HG02763 (cell line): ENCODE measurements around the gene FERMT2.

Experiments
- ATAC-seq: cut with Tn5 transposase; IDR thresholded peaks from one replicate; pipeline ENCODE4 v1.9.1; 2021; ENCODE audit warnings: mild to moderate bottlenecking, moderate library complexity; ENCODE audit not compliant: unreplicated experiment

FERMT2 gene, protein sequence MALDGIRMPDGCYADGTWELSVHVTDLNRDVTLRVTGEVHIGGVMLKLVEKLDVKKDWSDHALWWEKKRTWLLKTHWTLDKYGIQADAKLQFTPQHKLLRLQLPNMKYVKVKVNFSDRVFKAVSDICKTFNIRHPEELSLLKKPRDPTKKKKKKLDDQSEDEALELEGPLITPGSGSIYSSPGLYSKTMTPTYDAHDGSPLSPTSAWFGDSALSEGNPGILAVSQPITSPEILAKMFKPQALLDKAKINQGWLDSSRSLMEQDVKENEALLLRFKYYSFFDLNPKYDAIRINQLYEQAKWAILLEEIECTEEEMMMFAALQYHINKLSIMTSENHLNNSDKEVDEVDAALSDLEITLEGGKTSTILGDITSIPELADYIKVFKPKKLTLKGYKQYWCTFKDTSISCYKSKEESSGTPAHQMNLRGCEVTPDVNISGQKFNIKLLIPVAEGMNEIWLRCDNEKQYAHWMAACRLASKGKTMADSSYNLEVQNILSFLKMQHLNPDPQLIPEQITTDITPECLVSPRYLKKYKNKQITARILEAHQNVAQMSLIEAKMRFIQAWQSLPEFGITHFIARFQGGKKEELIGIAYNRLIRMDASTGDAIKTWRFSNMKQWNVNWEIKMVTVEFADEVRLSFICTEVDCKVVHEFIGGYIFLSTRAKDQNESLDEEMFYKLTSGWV

GRCh38 chr14:52950898-52951680 lies at the start of gene FERMT2:
TSS of gene FERMT2 (minus strand) at chr14:52951050. CDS start at chr14:52950568, 482 bp downstream.
- peak; percentile 54 for ATAC-seq

DNA sequence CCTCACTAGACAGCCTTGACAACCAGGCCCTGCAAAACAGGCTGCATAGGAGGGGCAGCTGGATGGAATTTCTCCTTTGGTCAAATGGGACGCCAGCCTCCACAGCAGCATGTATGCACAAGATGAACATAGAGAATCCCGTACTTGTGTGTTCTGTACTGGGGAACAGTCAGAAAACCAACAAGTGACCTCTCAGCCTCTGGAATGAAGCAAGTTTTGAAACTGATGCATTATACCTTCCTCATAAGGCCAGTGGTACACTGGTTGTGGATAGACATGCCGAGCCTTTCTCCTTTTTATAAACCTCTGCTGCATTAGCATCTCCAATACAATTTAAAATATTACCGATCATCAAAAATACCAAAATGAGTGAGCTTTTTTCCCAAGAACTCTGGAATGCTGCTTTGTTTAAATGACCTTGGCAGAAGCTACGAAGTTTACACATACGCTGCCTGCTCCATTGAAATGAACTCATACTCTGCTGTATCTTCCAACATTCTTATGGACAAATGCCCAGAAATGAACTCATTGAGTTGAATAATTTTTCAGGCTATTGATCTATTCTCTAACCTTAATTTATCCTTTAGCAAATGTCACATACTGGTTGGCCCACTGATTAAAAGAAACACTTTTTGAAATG lies 47.6 kb upstream of the FERMT2 start:
- no peak for ATAC-seq

- no peak for ATAC-seq
Observed at GRCh38 chr14:52996493-52996892, 45.6 kb upstream of the FERMT2 start.

DNA sequence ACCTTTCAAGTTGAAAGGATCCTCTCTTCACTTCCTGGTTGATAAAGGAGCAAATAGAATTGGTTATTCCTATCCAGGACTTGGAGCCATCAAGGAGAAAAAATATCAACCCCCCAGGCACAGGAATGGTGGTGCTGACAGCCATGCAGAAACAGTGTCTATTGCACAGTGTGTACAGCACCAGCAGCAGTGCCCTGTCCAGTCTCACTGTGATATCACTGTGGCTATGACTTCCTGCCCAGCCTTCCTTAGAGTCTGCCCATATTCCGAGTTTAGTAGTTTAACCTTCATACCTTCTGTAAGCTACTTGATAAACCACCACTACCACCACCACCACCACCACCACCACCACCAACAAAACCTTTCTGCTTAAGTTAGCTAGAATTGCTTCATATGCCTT lies 45.1 kb upstream of the FERMT2 start:
- ATAC-seq: no peak

- no peak for ATAC-seq
Observed at GRCh38 chr14:52992236-52992870, 41.5 kb upstream of the FERMT2 start.

DNA sequence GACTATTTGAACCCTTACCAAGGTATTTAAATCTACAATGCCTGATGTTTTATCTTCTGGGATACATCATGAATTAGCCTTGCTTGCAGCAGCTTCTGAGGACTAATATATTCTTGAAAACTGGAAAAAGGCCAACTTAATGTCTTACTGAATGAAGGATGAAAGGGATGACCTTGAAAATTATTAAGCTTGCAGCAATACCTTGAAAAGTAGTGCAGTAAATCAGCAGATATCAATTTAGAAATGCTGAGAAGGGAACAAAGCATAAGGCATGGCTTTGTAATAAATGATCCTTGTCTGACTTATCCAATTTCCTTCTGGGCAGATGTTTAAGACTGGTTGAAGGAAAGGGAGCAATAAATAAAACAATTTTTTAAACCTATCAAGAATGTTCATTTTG lies 37.3 kb upstream of the FERMT2 start:
- ATAC-seq: no peak

DNA sequence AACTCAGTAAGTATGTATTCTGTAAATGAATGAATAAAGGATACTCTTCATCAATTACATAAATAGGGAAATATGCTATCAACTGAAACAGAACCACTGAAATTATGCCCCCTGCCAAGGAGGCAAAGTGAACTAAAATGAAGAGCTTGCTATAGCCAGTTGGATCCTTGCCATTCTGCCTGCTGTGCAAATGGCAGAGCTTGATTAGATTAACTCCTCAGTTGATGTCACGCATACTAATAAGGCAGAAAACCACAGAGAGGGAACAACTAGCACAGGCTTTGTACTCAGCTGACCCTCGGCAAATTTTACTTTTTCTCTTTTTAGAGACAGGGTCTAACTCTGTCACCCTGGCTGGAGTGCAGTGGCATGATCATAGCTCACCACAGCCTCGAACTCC lies 36.7 kb upstream of the FERMT2 start:
- no peak for ATAC-seq

DNA sequence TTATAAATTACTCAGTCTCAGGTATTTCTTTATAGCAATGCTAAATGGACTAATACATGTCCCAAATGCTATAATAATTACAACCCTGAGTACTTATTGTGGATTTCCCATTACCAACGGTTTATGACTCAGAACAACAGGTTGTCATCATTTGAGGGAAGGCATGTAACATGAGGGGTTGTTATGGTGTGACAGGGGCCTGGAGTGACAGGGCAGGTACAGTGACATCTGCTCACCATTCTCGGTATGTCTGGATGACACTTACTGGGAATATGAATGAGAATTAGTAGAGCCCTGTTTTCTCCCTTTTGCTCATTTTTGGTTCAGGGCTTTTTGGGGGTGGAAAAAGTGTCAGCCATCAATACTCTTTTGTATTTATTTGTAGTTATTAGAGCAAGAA lies 36.2 kb upstream of the FERMT2 start:
- ATAC-seq: no peak

GRCh38 chr14:52977798-52978197 lies 26.9 kb upstream of the FERMT2 start:
- ATAC-seq: no peak

DNA sequence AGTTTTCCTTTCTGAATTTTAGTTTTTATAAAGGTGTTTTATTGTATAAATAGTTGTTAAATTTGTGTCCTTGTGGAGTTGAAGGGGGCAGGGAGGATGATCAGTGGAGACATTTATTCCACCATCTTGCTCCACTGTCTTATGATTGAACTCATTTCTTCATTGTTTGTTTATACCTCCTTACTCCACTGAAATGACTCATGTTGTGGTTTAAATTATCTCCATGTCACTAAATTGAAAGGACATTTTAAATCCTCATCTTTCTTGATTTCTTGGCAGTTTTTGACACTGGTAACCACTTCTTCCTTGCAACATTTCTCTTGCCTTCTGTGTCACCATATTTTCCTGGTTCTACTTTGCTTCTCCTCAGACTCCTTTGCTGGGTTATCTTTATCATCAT lies 23.6 kb upstream of the FERMT2 start:
- no peak for ATAC-seq

GRCh38 chr14:52961060-52961639 lies 10.3 kb upstream of the FERMT2 start:
- no peak for ATAC-seq

DNA sequence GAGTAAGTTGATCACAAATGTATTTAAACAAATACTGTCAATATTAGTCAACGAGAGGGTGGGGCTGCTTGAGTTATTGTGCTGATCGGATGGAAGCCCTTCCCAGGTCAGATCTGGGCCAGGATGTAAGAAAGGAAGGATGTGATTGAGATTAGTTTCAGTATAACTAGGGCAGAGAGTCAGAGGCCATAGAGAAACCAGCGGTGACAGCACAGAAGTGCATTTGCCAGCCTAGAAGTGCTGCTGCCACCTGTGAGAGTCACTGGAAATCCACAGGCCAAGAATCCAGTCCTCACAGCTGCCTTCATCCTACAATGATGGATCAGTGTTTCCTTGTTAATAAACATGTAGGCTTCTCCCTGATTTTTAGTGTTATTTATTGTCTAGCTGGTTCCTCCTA lies 9.8 kb upstream of the FERMT2 start:
- ATAC-seq: no peak

- no peak for ATAC-seq
Observed at GRCh38 chr14:52954346-52955214, 3.7 kb upstream of the FERMT2 start.

DNA sequence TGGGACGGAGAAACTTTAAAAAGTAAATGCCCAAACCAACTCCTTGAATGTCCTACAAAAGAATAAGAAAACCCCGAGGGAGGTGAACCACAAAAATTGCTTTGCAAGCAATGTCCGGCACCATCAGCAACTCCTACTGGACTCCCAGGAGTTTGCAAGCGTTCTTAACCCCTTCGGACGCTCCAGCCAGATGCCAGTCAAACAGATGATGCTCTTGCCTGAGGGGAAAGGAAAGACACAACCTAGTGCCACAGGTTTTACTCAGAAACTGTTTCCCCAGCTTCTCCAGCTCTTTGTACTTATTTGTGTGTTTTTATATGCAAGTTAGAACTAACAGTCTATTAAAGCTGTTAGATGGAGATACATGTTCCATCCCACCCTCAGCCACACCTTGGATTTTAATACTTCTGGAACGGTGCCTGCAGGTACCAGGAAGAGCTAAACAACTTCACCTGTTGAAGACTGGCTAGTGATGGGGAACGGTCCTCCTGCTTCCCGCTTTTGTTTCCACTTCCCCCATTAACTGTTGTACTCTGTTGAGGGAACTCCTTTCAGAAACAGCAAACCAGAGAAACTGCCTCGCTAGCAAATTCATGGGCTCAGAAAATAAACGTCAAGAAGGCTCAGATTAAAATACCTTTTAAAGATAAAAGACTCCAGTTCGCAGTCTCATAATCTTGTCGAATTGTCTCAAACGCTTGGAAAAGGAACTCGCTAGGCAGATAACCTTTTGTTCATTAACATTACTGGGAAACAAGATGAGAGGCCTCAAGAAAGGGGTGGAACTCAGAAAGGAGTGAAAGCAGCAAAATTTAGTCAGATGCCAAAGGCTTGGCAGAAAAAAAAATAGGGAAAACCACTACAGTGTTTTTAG lies 1.1 kb upstream of the FERMT2 start:
- no peak for ATAC-seq

GRCh38 chr14:52950410-52950897 lies 396 bp downstream of the FERMT2 start:
- peak; percentile 28 for ATAC-seq

GRCh38 chr14:52949711-52950409 lies 990 bp downstream of the FERMT2 start:
- no peak for ATAC-seq

DNA sequence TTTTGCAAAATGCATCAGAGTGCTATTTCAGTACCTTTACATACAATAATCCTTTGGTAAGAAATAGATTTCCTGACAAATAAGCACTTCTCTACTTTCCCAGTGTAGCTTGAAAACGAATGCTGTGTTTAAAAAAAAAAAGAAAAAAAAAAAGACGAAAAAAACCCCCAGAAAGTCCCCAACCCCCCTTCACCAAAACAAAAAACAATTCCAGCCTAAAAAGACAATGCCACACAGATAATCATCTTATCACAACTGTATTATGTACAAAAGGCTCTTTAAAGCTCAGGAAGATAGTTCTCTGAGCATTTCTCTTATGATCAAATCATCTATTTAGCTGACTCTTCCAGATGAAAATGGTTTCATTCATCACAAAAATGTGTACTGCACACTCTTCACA lies 1.6 kb downstream of the FERMT2 start:
- ATAC-seq: no peak

GRCh38 chr14:52948836-52949235 lies 2.0 kb downstream of the FERMT2 start:
- ATAC-seq: no peak
